GM23338 (cell line): ENCODE measurements around the gene NANOGP8. TPM values are rescaled to one million over a fixed set of nuclear protein-coding genes. Genes with fewer than 3 reads are reported as not detected.

Source experiments
- ATAC-seq: fragments of 200-7000 bp; cut with Tn5 transposase; 3 replicates; pipeline ENCODE4 v1.9.1; 2020
- DNase-seq: peaks from one replicate; pipeline ENCODE4 v3.0.0-alpha.2; 2015; ENCODE audit warnings: low spot score
- H2AFZ ChIP-seq: fragments of 200-600 bp; sonication (generic); 2 replicates; pipeline ENCODE4 v1.8.0; 2016; ENCODE audit warnings: antibody characterized with exemption, mild to moderate bottlenecking, moderate library complexity
- H3F3A ChIP-seq: fragments of 200-600 bp; sonication (generic); replicated peaks from 2 replicates; pipeline ENCODE4 v1.8.0; 2017; ENCODE audit warnings: antibody characterized with exemption, mixed run types, low read depth
- H3K27ac ChIP-seq: fragments of 200-600 bp; sonication (generic); 2 replicates; pipeline ENCODE4 v1.6.1; 2016; ENCODE audit warnings: low read depth
- H3K27me3 ChIP-seq: fragments of 200-600 bp; sonication (generic); 2 replicates; pipeline ENCODE4 v1.8.0; 2016; ENCODE audit warnings: mild to moderate bottlenecking, mixed run types, moderate library complexity; ENCODE audit not compliant: insufficient read depth
- H3K36me3 ChIP-seq: fragments of 200-600 bp; sonication (generic); 2 replicates; pipeline ENCODE4 v1.8.0; 2016; ENCODE audit warnings: mild to moderate bottlenecking; ENCODE audit not compliant: insufficient read depth
- H3K4me1 ChIP-seq: fragments of 200-600 bp; sonication (generic); 2 replicates; pipeline ENCODE4 v1.8.0; 2016; ENCODE audit warnings: mild to moderate bottlenecking, moderate library complexity; ENCODE audit not compliant: insufficient read depth
- H3K4me2 ChIP-seq: fragments of 200-600 bp; sonication (generic); 2 replicates; pipeline ENCODE4 v1.7.1; 2017; ENCODE audit warnings: mixed run types
- H3K4me3 ChIP-seq: fragments of 200-600 bp; sonication (generic); 2 replicates; pipeline ENCODE4 v1.6.1; 2016; ENCODE audit warnings: mixed run types
- H3K79me2 ChIP-seq: fragments of 200-600 bp; sonication (generic); replicated peaks from 2 replicates; pipeline ENCODE4 v1.8.0; 2017; ENCODE audit warnings: mild to moderate bottlenecking; ENCODE audit not compliant: insufficient read depth
- H3K9me2 ChIP-seq: fragments of 200-600 bp; sonication (generic); 2 replicates; pipeline ENCODE4 v1.8.0; 2017; ENCODE audit not compliant: insufficient read depth
- H4K20me1 ChIP-seq: fragments of 200-600 bp; sonication (generic); replicated peaks from 2 replicates; pipeline ENCODE4 v1.8.0; 2017; ENCODE audit warnings: mild to moderate bottlenecking; ENCODE audit not compliant: insufficient read depth
- H3K27ac Mint-ChIP-seq: 2 replicates; pipeline ENCODE4 v1.8.0; 2020; ENCODE audit warnings: inconsistent platforms, mild to moderate bottlenecking, moderate library complexity, mixed read lengths
- H3K27me3 Mint-ChIP-seq: 3 replicates; pipeline ENCODE4 v1.8.0; 2022; ENCODE audit warnings: low read depth, mild to moderate bottlenecking, moderate library complexity, mixed read lengths, inconsistent platforms; ENCODE audit not compliant: insufficient read depth, poor library complexity
- H3K36me3 Mint-ChIP-seq: 3 replicates; pipeline ENCODE4 v1.8.0; 2021; ENCODE audit warnings: low read depth, mild to moderate bottlenecking, inconsistent platforms, moderate library complexity, mixed read lengths
- H3K4me1 Mint-ChIP-seq: 3 replicates; pipeline ENCODE4 v1.8.0; 2020; ENCODE audit warnings: mild to moderate bottlenecking, inconsistent platforms, mixed read lengths
- H3K4me3 Mint-ChIP-seq: 3 replicates; pipeline ENCODE4 v1.8.0; 2021; ENCODE audit warnings: moderate library complexity, mild to moderate bottlenecking, inconsistent platforms, mixed read lengths
- H3K9me3 Mint-ChIP-seq: 3 replicates; pipeline ENCODE4 v1.8.0; 2020; ENCODE audit warnings: moderate library complexity, mild to moderate bottlenecking, inconsistent platforms, mixed read lengths
- CREB1 ChIP-seq: fragments of 250-450 bp; sonication (Bioruptor Pico); IDR thresholded peaks from 2 replicates; pipeline ENCODE4 v1.5.0; 2020; ENCODE audit warnings: low read depth, mild to moderate bottlenecking, moderate library complexity
- EZH2 ChIP-seq: fragments of 200-600 bp; sonication (generic); IDR thresholded peaks from one replicate; pipeline ENCODE4 v1.8.0; 2017; ENCODE audit warnings: antibody characterized with exemption, mild to moderate bottlenecking, low read depth; ENCODE audit not compliant: unreplicated experiment
- JUNB ChIP-seq: IDR thresholded peaks from one replicate; pipeline ENCODE4 v1.6.1; 2016; ENCODE audit warnings: antibody characterized with exemption; ENCODE audit not compliant: unreplicated experiment
- STAT1 ChIP-seq: IDR thresholded peaks from one replicate; pipeline ENCODE4 v1.6.1; 2016; ENCODE audit warnings: antibody characterized with exemption; ENCODE audit not compliant: unreplicated experiment
- ZNF114 ChIP-seq: fragments of 250-450 bp; sonication (Bioruptor Pico); IDR thresholded peaks from 2 replicates; pipeline ENCODE4 v1.5.0; 2020; ENCODE audit warnings: mild to moderate bottlenecking, moderate library complexity
- ZNF331 ChIP-seq: fragments of 250-450 bp; sonication (Bioruptor Pico); IDR thresholded peaks from 2 replicates; pipeline ENCODE4 v1.5.0; 2020; ENCODE audit warnings: low read depth, mild to moderate bottlenecking, moderate library complexity
- polyA plus RNA-seq: library from polyadenylated mRNA; unstranded; fragments of >200 nt; fragmentation: Nextera tagmentation; extraction: Ambion mirVana; gene quantifications from 2 replicates; pipeline ENCODE4 v1.2.1, GENCODE V29; 2016
- total RNA-seq: library from RNA; depleted of rRNA; stranded (reverse); fragments of >200 nt; shearing (Covaris generic); gene quantifications from 2 replicates; pipeline ENCODE4 v1.2.3, GENCODE V29; 2014
- TF ChIP-seq, protein P1 (sequence below): IDR thresholded peaks from 2 replicates; pipeline ENCODE4 v1.6.1; 2016; ENCODE audit warnings: antibody characterized with exemption
- TF ChIP-seq, protein P2 (sequence below): fragments of 250-450 bp; sonication (Bioruptor Pico); IDR thresholded peaks from 2 replicates; pipeline ENCODE4 v1.5.0; 2020; ENCODE audit warnings: mild to moderate bottlenecking, moderate library complexity
- TF ChIP-seq, protein P3 (sequence below): IDR thresholded peaks from one replicate; pipeline ENCODE4 v1.6.1; 2018; ENCODE audit warnings: antibody characterized with exemption; ENCODE audit not compliant: unreplicated experiment

Gene NANOGP8
- total and polyA plus RNA-seq, 2 experiments from 2014 or later = 8.5 to 53.4 TPM

DNA sequence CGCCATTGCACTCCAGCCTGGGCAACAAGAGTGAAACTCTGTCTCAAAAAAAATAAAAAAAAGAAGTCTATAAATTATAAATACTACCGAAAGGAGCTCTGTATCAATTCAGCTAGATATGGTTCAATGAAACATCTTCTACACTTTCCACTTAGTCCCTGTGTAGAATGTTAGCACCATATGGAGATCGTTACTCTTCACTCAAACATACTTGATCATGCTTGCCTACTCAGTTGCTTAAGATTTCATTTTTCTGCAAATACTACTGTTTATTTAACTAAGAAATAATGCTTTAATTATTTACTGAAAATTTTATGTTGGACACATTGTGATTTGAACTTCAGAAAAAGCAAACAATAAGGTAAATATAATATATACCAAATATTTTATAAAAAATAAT is 17.1 kb upstream of the NANOGP8 start:
- Histone ChIP-seq H3K36me3 (no peaks in the 10 kb centered on the region), H2AFZ (no peak overlapping the region), H3K4me1 (no peaks in the 10 kb centered on the region), H3K27ac (no peak overlapping the region), H3K9me2 (peaks cover 5% of the 10 kb centered on the region; the same call in 1 of the 2 replicates), H3F3A (no peaks in the 10 kb centered on the region), H3K79me2 (no peaks in the 10 kb centered on the region), H3K4me2 (no peak overlapping the region), H4K20me1 (no peaks in the 10 kb centered on the region), H3K27me3 (no peaks in the 10 kb centered on the region), H3K4me3 (no peak overlapping the region)
- no peak for TF ChIP-seq EZH2
- TF ChIP-seq, protein P1, sequence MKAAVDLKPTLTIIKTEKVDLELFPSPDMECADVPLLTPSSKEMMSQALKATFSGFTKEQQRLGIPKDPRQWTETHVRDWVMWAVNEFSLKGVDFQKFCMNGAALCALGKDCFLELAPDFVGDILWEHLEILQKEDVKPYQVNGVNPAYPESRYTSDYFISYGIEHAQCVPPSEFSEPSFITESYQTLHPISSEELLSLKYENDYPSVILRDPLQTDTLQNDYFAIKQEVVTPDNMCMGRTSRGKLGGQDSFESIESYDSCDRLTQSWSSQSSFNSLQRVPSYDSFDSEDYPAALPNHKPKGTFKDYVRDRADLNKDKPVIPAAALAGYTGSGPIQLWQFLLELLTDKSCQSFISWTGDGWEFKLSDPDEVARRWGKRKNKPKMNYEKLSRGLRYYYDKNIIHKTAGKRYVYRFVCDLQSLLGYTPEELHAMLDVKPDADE = no peak
- TF ChIP-seq, protein P2, sequence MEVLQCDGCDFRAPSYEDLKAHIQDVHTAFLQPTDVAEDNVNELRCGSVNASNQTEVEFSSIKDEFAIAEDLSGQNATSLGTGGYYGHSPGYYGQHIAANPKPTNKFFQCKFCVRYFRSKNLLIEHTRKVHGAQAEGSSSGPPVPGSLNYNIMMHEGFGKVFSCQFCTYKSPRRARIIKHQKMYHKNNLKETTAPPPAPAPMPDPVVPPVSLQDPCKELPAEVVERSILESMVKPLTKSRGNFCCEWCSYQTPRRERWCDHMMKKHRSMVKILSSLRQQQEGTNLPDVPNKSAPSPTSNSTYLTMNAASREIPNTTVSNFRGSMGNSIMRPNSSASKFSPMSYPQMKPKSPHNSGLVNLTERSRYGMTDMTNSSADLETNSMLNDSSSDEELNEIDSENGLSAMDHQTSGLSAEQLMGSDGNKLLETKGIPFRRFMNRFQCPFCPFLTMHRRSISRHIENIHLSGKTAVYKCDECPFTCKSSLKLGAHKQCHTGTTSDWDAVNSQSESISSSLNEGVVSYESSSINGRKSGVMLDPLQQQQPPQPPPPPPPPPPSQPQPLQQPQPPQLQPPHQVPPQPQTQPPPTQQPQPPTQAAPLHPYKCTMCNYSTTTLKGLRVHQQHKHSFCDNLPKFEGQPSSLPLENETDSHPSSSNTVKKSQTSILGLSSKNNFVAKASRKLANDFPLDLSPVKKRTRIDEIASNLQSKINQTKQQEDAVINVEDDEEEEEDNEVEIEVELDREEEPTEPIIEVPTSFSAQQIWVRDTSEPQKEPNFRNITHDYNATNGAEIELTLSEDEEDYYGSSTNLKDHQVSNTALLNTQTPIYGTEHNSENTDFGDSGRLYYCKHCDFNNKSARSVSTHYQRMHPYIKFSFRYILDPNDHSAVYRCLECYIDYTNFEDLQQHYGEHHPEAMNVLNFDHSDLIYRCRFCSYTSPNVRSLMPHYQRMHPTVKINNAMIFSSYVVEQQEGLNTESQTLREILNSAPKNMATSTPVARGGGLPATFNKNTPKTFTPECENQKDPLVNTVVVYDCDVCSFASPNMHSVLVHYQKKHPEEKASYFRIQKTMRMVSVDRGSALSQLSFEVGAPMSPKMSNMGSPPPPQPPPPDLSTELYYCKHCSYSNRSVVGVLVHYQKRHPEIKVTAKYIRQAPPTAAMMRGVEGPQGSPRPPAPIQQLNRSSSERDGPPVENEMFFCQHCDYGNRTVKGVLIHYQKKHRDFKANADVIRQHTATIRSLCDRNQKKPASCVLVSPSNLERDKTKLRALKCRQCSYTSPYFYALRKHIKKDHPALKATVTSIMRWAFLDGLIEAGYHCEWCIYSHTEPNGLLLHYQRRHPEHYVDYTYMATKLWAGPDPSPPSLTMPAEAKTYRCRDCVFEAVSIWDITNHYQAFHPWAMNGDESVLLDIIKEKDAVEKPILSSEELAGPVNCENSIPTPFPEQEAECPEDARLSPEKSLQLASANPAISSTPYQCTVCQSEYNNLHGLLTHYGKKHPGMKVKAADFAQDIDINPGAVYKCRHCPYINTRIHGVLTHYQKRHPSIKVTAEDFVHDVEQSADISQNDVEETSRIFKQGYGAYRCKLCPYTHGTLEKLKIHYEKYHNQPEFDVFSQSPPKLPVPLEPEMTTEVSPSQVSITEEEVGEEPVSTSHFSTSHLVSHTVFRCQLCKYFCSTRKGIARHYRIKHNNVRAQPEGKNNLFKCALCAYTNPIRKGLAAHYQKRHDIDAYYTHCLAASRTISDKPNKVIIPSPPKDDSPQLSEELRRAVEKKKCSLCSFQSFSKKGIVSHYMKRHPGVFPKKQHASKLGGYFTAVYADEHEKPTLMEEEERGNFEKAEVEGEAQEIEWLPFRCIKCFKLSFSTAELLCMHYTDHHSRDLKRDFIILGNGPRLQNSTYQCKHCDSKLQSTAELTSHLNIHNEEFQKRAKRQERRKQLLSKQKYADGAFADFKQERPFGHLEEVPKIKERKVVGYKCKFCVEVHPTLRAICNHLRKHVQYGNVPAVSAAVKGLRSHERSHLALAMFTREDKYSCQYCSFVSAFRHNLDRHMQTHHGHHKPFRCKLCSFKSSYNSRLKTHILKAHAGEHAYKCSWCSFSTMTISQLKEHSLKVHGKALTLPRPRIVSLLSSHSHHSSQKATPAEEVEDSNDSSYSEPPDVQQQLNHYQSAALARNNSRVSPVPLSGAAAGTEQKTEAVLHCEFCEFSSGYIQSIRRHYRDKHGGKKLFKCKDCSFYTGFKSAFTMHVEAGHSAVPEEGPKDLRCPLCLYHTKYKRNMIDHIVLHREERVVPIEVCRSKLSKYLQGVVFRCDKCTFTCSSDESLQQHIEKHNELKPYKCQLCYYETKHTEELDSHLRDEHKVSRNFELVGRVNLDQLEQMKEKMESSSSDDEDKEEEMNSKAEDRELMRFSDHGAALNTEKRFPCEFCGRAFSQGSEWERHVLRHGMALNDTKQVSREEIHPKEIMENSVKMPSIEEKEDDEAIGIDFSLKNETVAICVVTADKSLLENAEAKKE = no peak
- no peaks in the 10 kb centered on the region for H3K36me3 Mint-ChIP-seq
- no peaks in the 10 kb centered on the region for H3K4me1 Mint-ChIP-seq
- no peaks in the 10 kb centered on the region for H3K9me3 Mint-ChIP-seq
- no peak for ATAC-seq
- H3K27ac Mint-ChIP-seq = no peak overlapping the region
- no peak for DNase-seq
- no peaks in the 10 kb centered on the region for H3K27me3 Mint-ChIP-seq
- no peak overlapping the region for H3K4me3 Mint-ChIP-seq

DNA sequence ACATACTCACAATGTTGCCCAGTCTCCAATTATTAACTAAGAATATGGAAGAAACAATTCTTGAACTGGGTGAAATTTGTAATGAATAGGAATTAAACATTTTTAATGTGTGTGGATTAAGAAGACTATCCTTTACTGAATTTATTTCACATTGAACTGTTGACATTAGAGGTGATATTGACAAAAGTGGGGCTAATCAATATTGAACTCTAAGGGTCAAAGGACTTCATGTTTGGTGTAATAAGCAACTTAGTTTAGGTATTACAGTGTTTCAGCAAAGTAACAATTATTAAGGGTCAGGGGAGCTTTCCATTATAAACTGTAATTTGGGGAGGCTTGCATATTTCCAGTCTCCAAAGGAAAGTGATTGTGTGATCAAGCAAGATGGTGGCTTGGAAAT is 16.2 kb upstream of the NANOGP8 start:
- Histone ChIP-seq H3F3A (no peaks in the 10 kb centered on the region), H3K4me1 (no peaks in the 10 kb centered on the region), H3K36me3 (no peaks in the 10 kb centered on the region), H3K27me3 (no peaks in the 10 kb centered on the region), H3K4me3 (no peak overlapping the region), H4K20me1 (no peaks in the 10 kb centered on the region), H2AFZ (no peak overlapping the region), H3K79me2 (no peaks in the 10 kb centered on the region), H3K9me2 (no peaks in the 10 kb centered on the region), H3K27ac (no peak overlapping the region), H3K4me2 (no peak overlapping the region)
- Mint-ChIP-seq H3K4me3 (no peak overlapping the region), H3K4me1 (no peaks in the 10 kb centered on the region), H3K27ac (no peak overlapping the region), H3K36me3 (no peaks in the 10 kb centered on the region), H3K9me3 (no peaks in the 10 kb centered on the region), H3K27me3 (no peaks in the 10 kb centered on the region)
- ATAC-seq (no peak), DNase-seq (no peak)
- TF ChIP-seq, protein P3, sequence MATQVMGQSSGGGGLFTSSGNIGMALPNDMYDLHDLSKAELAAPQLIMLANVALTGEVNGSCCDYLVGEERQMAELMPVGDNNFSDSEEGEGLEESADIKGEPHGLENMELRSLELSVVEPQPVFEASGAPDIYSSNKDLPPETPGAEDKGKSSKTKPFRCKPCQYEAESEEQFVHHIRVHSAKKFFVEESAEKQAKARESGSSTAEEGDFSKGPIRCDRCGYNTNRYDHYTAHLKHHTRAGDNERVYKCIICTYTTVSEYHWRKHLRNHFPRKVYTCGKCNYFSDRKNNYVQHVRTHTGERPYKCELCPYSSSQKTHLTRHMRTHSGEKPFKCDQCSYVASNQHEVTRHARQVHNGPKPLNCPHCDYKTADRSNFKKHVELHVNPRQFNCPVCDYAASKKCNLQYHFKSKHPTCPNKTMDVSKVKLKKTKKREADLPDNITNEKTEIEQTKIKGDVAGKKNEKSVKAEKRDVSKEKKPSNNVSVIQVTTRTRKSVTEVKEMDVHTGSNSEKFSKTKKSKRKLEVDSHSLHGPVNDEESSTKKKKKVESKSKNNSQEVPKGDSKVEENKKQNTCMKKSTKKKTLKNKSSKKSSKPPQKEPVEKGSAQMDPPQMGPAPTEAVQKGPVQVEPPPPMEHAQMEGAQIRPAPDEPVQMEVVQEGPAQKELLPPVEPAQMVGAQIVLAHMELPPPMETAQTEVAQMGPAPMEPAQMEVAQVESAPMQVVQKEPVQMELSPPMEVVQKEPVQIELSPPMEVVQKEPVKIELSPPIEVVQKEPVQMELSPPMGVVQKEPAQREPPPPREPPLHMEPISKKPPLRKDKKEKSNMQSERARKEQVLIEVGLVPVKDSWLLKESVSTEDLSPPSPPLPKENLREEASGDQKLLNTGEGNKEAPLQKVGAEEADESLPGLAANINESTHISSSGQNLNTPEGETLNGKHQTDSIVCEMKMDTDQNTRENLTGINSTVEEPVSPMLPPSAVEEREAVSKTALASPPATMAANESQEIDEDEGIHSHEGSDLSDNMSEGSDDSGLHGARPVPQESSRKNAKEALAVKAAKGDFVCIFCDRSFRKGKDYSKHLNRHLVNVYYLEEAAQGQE = no peak
- TF ChIP-seq JUNB (no peak), STAT1 (no peak), CREB1 (CRISPR knock-in tag) (no peak), ZNF331 (no peak), ZNF114 (no peak)
- TF ChIP-seq, protein P1 = no peak
